HCT116 (cell line): ENCODE data around the gene CRYBG2. TPM values are rescaled to one million over a fixed set of nuclear protein-coding genes. Genes with fewer than 3 reads are reported as not detected.
"Not testable (repeated sequence)": the region's sequence is repeated elsewhere in the genome, so short reads cannot be mapped to it uniquely, and the experiment has no call there.

Experiments
- ATAC-seq: fragments of 200-7000 bp; cut with Tn5 transposase; 2 replicates; pipeline ENCODE4 v1.9.1; 2020; ENCODE audit warnings: mild to moderate bottlenecking, moderate library complexity
- BruUV-seq: library from RNA; stranded (reverse); fragments of 400-500 nt; replicated peaks from 2 replicates; lab custom pipeline; 2021; lab: Mats Ljungman, UMichigan
- CTCF ChIA-PET: fragments of 300-600 bp; sonication (Branson Sonifier 250); formaldehyde crosslinking; loops from one replicate; lab custom pipeline; 2021; ENCODE audit warnings: antibody characterized with exemption; lab: Charles Lee
- POLR2A ChIA-PET: fragments of 300-600, 350-600 bp; sonication (Branson Sonifier 250); formaldehyde crosslinking; loops from one replicate; lab custom pipeline; 2021; ENCODE audit warnings: antibody characterized with exemption; lab: Charles Lee
- RAD21 ChIA-PET, 2 experiments: fragments of 300-600 bp; sonication (Branson Sonifier 250); formaldehyde crosslinking; loops; one replicate each; lab custom pipeline; 2023; ENCODE audit warnings: low total read pairs in 2 of 2; ENCODE audit not compliant: uncharacterized antibody in 2 of 2, unreplicated experiment in 2 of 2, low non-redundant PET in 1 of 2; lab: Charles Lee
- DNase-seq: peaks from one replicate; pipeline ENCODE4 v3.0.0-alpha.2; 2010; ENCODE audit warnings: low read depth, low spot score
- H2AFZ ChIP-seq: fragments of 200-600 bp; shearing (Covaris generic), sonication (generic); 2 replicates; pipeline ENCODE4 v1.6.1; 2017; ENCODE audit warnings: low read depth, mixed run types, mixed read lengths, antibody characterized with exemption, low read length; ENCODE audit not compliant: poor library complexity, severe bottlenecking
- H3K27ac ChIP-seq: 2 replicates; pipeline ENCODE4 v1.5.1; 2012; ENCODE audit warnings: low read depth, low read length
- H3K27me3 ChIP-seq: fragments of 200-600 bp; sonication (generic); 2 replicates; pipeline ENCODE4 v1.6.1; 2016; ENCODE audit warnings: mixed run types, low read length, mixed read lengths; ENCODE audit not compliant: insufficient read depth
- H3K36me3 ChIP-seq, 2 experiments: fragments of 200-500 bp in 1 of 2; fragments of 200-600 bp in 1 of 2; sonication (Bioruptor generic) in 1 of 2; sonication (generic) in 1 of 2; 2 replicates each; pipeline versions ENCODE4 v1.5.1 to v1.6.1; 2014 to 2016; ENCODE audit warnings: low read length in 2 of 2, inconsistent platforms in 1 of 2, mixed read lengths in 1 of 2, mixed run types in 1 of 2; ENCODE audit not compliant: insufficient read depth in 2 of 2, control insufficient read depth in 1 of 2
- H3K4me1 ChIP-seq, 2 experiments: fragments of 200-600 bp in 1 of 2; sonication (generic) in 1 of 2; 2 replicates each; pipeline versions ENCODE4 v1.5.1 to v1.6.1; 2012 to 2017; ENCODE audit warnings: low read length in 2 of 2, inconsistent platforms in 1 of 2, mild to moderate bottlenecking in 1 of 2, mixed read lengths in 1 of 2, mixed run types in 1 of 2, moderate library complexity in 1 of 2; ENCODE audit not compliant: insufficient read depth in 2 of 2, control insufficient read depth in 1 of 2
- H3K4me2 ChIP-seq: fragments of 200-600 bp; sonication (generic); 2 replicates; pipeline ENCODE4 v1.6.1; 2017; ENCODE audit warnings: mixed run types, low read length, mixed read lengths
- H3K4me3 ChIP-seq, 2 experiments: fragments of 200-600 bp in 1 of 2; sonication (generic) in 1 of 2; replicated peaks in 1 of 2; 2 replicates each; pipeline ENCODE4 v1.5.1; 2011 to 2016; ENCODE audit warnings: low read length in 2 of 2, control low read depth in 1 of 2, low read depth in 1 of 2, mild to moderate bottlenecking in 1 of 2, mixed read lengths in 1 of 2, mixed run types in 1 of 2
- H3K79me2 ChIP-seq: fragments of 200-600 bp; sonication (generic); 2 replicates; pipeline ENCODE4 v1.6.1; 2017; ENCODE audit warnings: mild to moderate bottlenecking, mixed run types, low read length, moderate library complexity, mixed read lengths; ENCODE audit not compliant: insufficient read depth
- H3K9ac ChIP-seq: fragments of 200-600 bp; sonication (generic); 2 replicates; pipeline ENCODE4 v1.6.1; 2016; ENCODE audit warnings: low read length, mixed read lengths
- H3K9me2 ChIP-seq: fragments of 200-600 bp; sonication (generic), shearing (Covaris generic); 2 replicates; pipeline ENCODE4 v1.6.1; 2017; ENCODE audit warnings: mixed run types, mild to moderate bottlenecking, moderate library complexity; ENCODE audit not compliant: insufficient read depth
- H3K9me3 ChIP-seq, 2 experiments: fragments of 200-500 bp in 1 of 2; fragments of 200-600 bp in 1 of 2; sonication (Bioruptor generic) in 1 of 2; sonication (generic) in 1 of 2; 2 replicates each; pipeline ENCODE4 v1.6.1; 2014 to 2017; ENCODE audit warnings: low read length in 2 of 2, mixed read lengths in 2 of 2, inconsistent platforms in 1 of 2, low read depth in 1 of 2, mild to moderate bottlenecking in 1 of 2, mixed run types in 1 of 2, moderate library complexity in 1 of 2; ENCODE audit not compliant: control insufficient read depth in 1 of 2, insufficient read depth in 1 of 2
- H4K20me1 ChIP-seq: fragments of 200-600 bp; sonication (generic), shearing (Covaris generic); 2 replicates; pipeline ENCODE4 v1.6.1; 2017; ENCODE audit warnings: mixed run types, mild to moderate bottlenecking, moderate library complexity; ENCODE audit not compliant: insufficient read depth
- ELF1 ChIP-seq: IDR thresholded peaks from 2 replicates; pipeline ENCODE4 v1.6.1; 2012; ENCODE audit warnings: low read depth, borderline replicate concordance
- REST ChIP-seq: IDR thresholded peaks from 2 replicates; pipeline ENCODE4 v1.6.1; 2012; ENCODE audit warnings: low read depth
- ZBTB33 ChIP-seq: IDR thresholded peaks from 2 replicates; pipeline ENCODE4 v1.6.1; 2011; ENCODE audit warnings: mild to moderate bottlenecking, low read length, moderate library complexity; ENCODE audit not compliant: insufficient replicate concordance; ENCODE audit errors: extremely low read depth
- ZFX ChIP-seq: fragments of 450-650 bp; IDR thresholded peaks from 2 replicates; pipeline ENCODE4 v1.6.1; 2017
- intact Hi-C: fragments of 100-400 bp; cut with micrococcal nuclease; formaldehyde crosslinking; loops from 2 replicates; pipeline ENCODE4 v1.10.0; 2022
- total RNA-seq: library from RNA; stranded (reverse); gene quantifications from one replicate; pipeline ENCODE4 v1.2.1, GENCODE V29; 2021; ENCODE audit not compliant: unreplicated experiment

The CRYBG2 gene
- total RNA-seq, 1 experiment from 2014 or later: 10.5 TPM

- TF ChIP-seq ZFX: no peak
- TF ChIP-seq REST: no peak
- no peak for TF ChIP-seq ELF1
- TF ChIP-seq ZBTB33: peak; percentile 47
Observed at GRCh38 chr1:26387447-26387846, 33.5 kb upstream of the CRYBG2 start (continued).

- H3K9ac ChIP-seq, POLR2A ChIA-PET, CTCF ChIA-PET: not testable (repeated sequence)
Observed at GRCh38 chr1:26385063-26385462, 31.1 kb upstream of the CRYBG2 start.

More at GRCh38 chr1:26385063-26385462, 31.1 kb upstream of the CRYBG2 start:
- RAD21 ChIA-PET, H2AFZ ChIP-seq, BruUV-seq, H4K20me1 ChIP-seq, H3K9me3 ChIP-seq, H3K4me3 ChIP-seq, H3K4me2 ChIP-seq, H3K27ac ChIP-seq, H3K79me2 ChIP-seq, intact Hi-C loops, H3K36me3 ChIP-seq, H3K9me2 ChIP-seq, ATAC-seq, DNase-seq: not testable (repeated sequence)
- peaks cover 13 to 22% of the 10 kb centered on the region in 2 experiments for H3K4me1 ChIP-seq
- H3K27me3 ChIP-seq: peaks cover 14% of the 10 kb centered on the region; the same call in 1 of the 2 replicates
